ENCODE measurements around the gene MYRF.

MYRF gene

GRCh38 chr11:61828629-61829407 is 76.4 kb downstream of the MYRF start:
- DNase-seq = peak; percentile 53

- no peak for DNase-seq
These were observed 77.4 kb downstream of the MYRF start for GRCh38 chr11:61829806-61830205.

- DNase-seq = no peak
These were observed 78.0 kb downstream of the MYRF start for GRCh38 chr11:61830237-61831105.

- DNase-seq = no peak
These were observed 79.8 kb downstream of the MYRF start for GRCh38 chr11:61832207-61832606.

- DNase-seq = peak; percentile 38
These were observed 80.3 kb downstream of the MYRF start for GRCh38 chr11:61832754-61833153.

- peak; percentile 79 for DNase-seq
These were observed 81.0 kb downstream of the MYRF start for GRCh38 chr11:61833471-61833870.

GRCh38 chr11:61833926-61834277 is 81.5 kb downstream of the MYRF start:
- no peak for DNase-seq

- peak; percentile 67 for DNase-seq
These were observed 82.0 kb downstream of the MYRF start for GRCh38 chr11:61834278-61835048.

GRCh38 chr11:61836193-61836592 is 83.8 kb downstream of the MYRF start:
- no peak for DNase-seq

- no peak for DNase-seq
These were observed 85.1 kb downstream of the MYRF start for GRCh38 chr11:61837411-61838005.

Measured in NCI-H345 (cell line).